ENCODE results near the gene RIGI.

The RIGI gene

GRCh38 chr9:32500768-32501167 lies 25.2 kb downstream of the RIGI start:
- H3K36me3 ChIP-seq (ENCODE audit: control insufficient read depth, insufficient read depth, low read length): no peaks in the 10 kb centered on the region
- DNase-seq (ENCODE audit: low read depth, low spot score): no peak
- H3K4me3 ChIP-seq (ENCODE audit: low read length): no peak overlapping the region
- no peak overlapping the region for H3K27ac ChIP-seq (ENCODE audit: low read length)
- H3K27me3 ChIP-seq (ENCODE audit: control insufficient read depth, insufficient read depth, low read length): no peaks in the 10 kb centered on the region
- no peaks in the 10 kb centered on the region; the same call in 1 of the 2 replicates for H3K4me1 ChIP-seq (ENCODE audit: control insufficient read depth, insufficient read depth, low read length)
- H3K9me3 ChIP-seq (ENCODE audit: control insufficient read depth, insufficient read depth, low read length): no peaks in the 10 kb centered on the region
- no CpG with 5 or more reads among the region's 2 CpGs for WGBS (ENCODE audit: insufficient coverage, insufficient read length)

- H3K9me3 ChIP-seq (ENCODE audit: control insufficient read depth, insufficient read depth, low read length): no peaks in the 10 kb centered on the region
- no peak for DNase-seq (ENCODE audit: low read depth, low spot score)
- H3K4me3 ChIP-seq (ENCODE audit: low read length): no peak overlapping the region
- H3K27me3 ChIP-seq (ENCODE audit: control insufficient read depth, insufficient read depth, low read length): no peaks in the 10 kb centered on the region
- H3K4me1 ChIP-seq (ENCODE audit: control insufficient read depth, insufficient read depth, low read length): no peaks in the 10 kb centered on the region
- H3K27ac ChIP-seq (ENCODE audit: low read length): no peak overlapping the region
- no peaks in the 10 kb centered on the region for H3K36me3 ChIP-seq (ENCODE audit: control insufficient read depth, insufficient read depth, low read length)
Observed at GRCh38 chr9:32497921-32498320, 28.1 kb downstream of the RIGI start.

DNA sequence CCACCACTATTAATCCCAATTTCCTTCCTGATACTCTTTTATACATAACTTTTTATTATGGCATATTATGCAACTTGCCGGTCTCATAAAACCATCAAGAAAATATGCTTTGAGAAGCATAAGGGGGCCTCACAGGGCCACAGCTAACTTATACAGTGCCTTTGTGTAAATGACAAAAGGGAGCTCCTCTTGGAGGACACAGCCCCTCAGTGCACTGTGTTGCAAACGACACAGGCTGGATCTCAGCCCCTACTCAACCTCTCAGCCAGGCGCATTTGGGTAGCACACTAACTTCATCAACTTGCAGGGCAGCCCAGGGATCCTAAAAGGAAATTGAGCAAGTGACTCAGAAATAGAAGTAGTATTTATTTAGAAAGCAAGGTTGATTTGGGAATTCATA lies 35.4 kb downstream of the RIGI start:
- no peak for DNase-seq (ENCODE audit: low read depth, low spot score)
- 100% methylated on average over 1 of the region's 3 CpGs for WGBS (ENCODE audit: insufficient coverage, insufficient read length)
- H3K27ac ChIP-seq (ENCODE audit: low read length): no peak overlapping the region
- H3K27me3 ChIP-seq (ENCODE audit: control insufficient read depth, insufficient read depth, low read length): no peaks in the 10 kb centered on the region
- H3K36me3 ChIP-seq (ENCODE audit: control insufficient read depth, insufficient read depth, low read length): no peaks in the 10 kb centered on the region; the same call in 1 of the 2 replicates
- no peaks in the 10 kb centered on the region for H3K9me3 ChIP-seq (ENCODE audit: control insufficient read depth, insufficient read depth, low read length)
- H3K4me1 ChIP-seq (ENCODE audit: control insufficient read depth, insufficient read depth, low read length): no peaks in the 10 kb centered on the region
- no peak overlapping the region for H3K4me3 ChIP-seq (ENCODE audit: low read length)

GRCh38 chr9:32487981-32488380 lies 38.0 kb downstream of the RIGI start:
- Histone ChIP-seq H3K36me3 (ENCODE audit: control insufficient read depth, insufficient read depth, low read length) (no peaks in the 10 kb centered on the region; the same call in 1 of the 2 replicates), H3K9me3 (ENCODE audit: control insufficient read depth, insufficient read depth, low read length) (no peaks in the 10 kb centered on the region), H3K27me3 (ENCODE audit: control insufficient read depth, insufficient read depth, low read length) (no peaks in the 10 kb centered on the region), H3K4me1 (ENCODE audit: control insufficient read depth, insufficient read depth, low read length) (no peaks in the 10 kb centered on the region), H3K27ac (ENCODE audit: low read length) (no peak overlapping the region), H3K4me3 (ENCODE audit: low read length) (no peak overlapping the region)
- no CpG with 5 or more reads among the region's 3 CpGs for WGBS (ENCODE audit: insufficient coverage, insufficient read length)
- DNase-seq (ENCODE audit: low read depth, low spot score): no peak

- WGBS (ENCODE audit: insufficient coverage, insufficient read length): no CpG with 5 or more reads among the region's 2 CpGs
- no peaks in the 10 kb centered on the region for H3K4me1 ChIP-seq (ENCODE audit: control insufficient read depth, insufficient read depth, low read length)
- no peak overlapping the region for H3K4me3 ChIP-seq (ENCODE audit: low read length)
- no peak for DNase-seq (ENCODE audit: low read depth, low spot score)
- H3K36me3 ChIP-seq (ENCODE audit: control insufficient read depth, insufficient read depth, low read length): no peaks in the 10 kb centered on the region; the same call in 1 of the 2 replicates
- no peaks in the 10 kb centered on the region for H3K9me3 ChIP-seq (ENCODE audit: control insufficient read depth, insufficient read depth, low read length)
- H3K27ac ChIP-seq (ENCODE audit: low read length): no peak overlapping the region
- no peaks in the 10 kb centered on the region for H3K27me3 ChIP-seq (ENCODE audit: control insufficient read depth, insufficient read depth, low read length)
Observed at GRCh38 chr9:32486839-32487562, 39.0 kb downstream of the RIGI start.

GRCh38 chr9:32483343-32483742 lies 42.7 kb downstream of the RIGI start:
- DNase-seq (ENCODE audit: low read depth, low spot score): no peak
- WGBS (ENCODE audit: insufficient coverage, insufficient read length): no CpG with 5 or more reads among the region's 4 CpGs
- H3K27ac ChIP-seq (ENCODE audit: low read length): no peak overlapping the region
- H3K4me3 ChIP-seq (ENCODE audit: low read length): no peak overlapping the region
- H3K4me1 ChIP-seq (ENCODE audit: control insufficient read depth, insufficient read depth, low read length): no peaks in the 10 kb centered on the region
- no peaks in the 10 kb centered on the region for H3K27me3 ChIP-seq (ENCODE audit: control insufficient read depth, insufficient read depth, low read length)
- no peaks in the 10 kb centered on the region for H3K9me3 ChIP-seq (ENCODE audit: control insufficient read depth, insufficient read depth, low read length)
- H3K36me3 ChIP-seq (ENCODE audit: control insufficient read depth, insufficient read depth, low read length): no peaks in the 10 kb centered on the region; the same call in 1 of the 2 replicates

Data from iPS DF 6.9 (cell line).